IMR-90 (cell line): ENCODE data around the gene CEP152. TPM values are rescaled to one million over a fixed set of nuclear protein-coding genes. Genes with fewer than 3 reads are reported as not detected.

ENCODE experiments used
- ATAC-seq: fragments of 200-7000 bp; cut with Tn5 transposase; 2 replicates; pipeline ENCODE4 v1.9.1; 2020; ENCODE audit warnings: low read depth, mild to moderate bottlenecking, moderate library complexity
- BruUV-seq: library from RNA; stranded (reverse); fragments of 400-500 nt; replicated peaks from 2 replicates; lab custom pipeline; 2021; lab: Mats Ljungman, UMichigan
- CTCF ChIA-PET: fragments of 300-600 bp; formaldehyde crosslinking; extraction: SDS; loops from one replicate; lab custom pipeline; 2021; ENCODE audit warnings: antibody characterized with exemption; lab: Yijun Ruan, JAX
- POLR2A ChIA-PET: fragments of 300-600 bp; sonication (Branson Sonifier 250); formaldehyde crosslinking; loops from one replicate; lab custom pipeline; 2022; ENCODE audit warnings: antibody characterized with exemption; ENCODE audit not compliant: unreplicated experiment; lab: Charles Lee
- DNase-seq: peaks from one replicate; pipeline ENCODE4 v3.0.0; 2013
- H2AFZ ChIP-seq: replicated peaks from 2 replicates; pipeline ENCODE3; 2013; ENCODE audit warnings: low read length, mild to moderate bottlenecking; ENCODE audit not compliant: poor library complexity
- H2AK5ac ChIP-seq: 2 replicates; pipeline ENCODE4 v1.6.1; 2013; ENCODE audit warnings: low read depth, low read length, inconsistent platforms
- H2AK9ac ChIP-seq: replicated peaks from 2 replicates; pipeline ENCODE3; 2013; ENCODE audit warnings: mild to moderate bottlenecking, low read depth, low read length, moderate library complexity; ENCODE audit not compliant: poor library complexity
- H2BK120ac ChIP-seq: 2 replicates; pipeline ENCODE4 v1.6.1; 2013; ENCODE audit warnings: low read depth, low read length, inconsistent platforms
- H2BK15ac ChIP-seq: 3 replicates; pipeline ENCODE4 v1.6.1; 2013; ENCODE audit warnings: low read depth, low read length, inconsistent platforms
- H2BK20ac ChIP-seq: 2 replicates; pipeline ENCODE4 v1.6.1; 2013; ENCODE audit warnings: low read depth, mild to moderate bottlenecking, inconsistent platforms, low read length, moderate library complexity
- H2BK5ac ChIP-seq: 2 replicates; pipeline ENCODE4 v1.6.1; 2013; ENCODE audit warnings: mild to moderate bottlenecking, low read depth, low read length, inconsistent platforms; ENCODE audit not compliant: poor library complexity, severe bottlenecking
- H3K14ac ChIP-seq: replicated peaks from 2 replicates; pipeline ENCODE4 v1.6.1; 2013; ENCODE audit warnings: low read depth, low read length, inconsistent platforms
- H3K18ac ChIP-seq: 2 replicates; pipeline ENCODE4 v1.6.1; 2013; ENCODE audit warnings: low read depth, low read length, control low read depth
- H3K23ac ChIP-seq: 2 replicates; pipeline ENCODE4 v1.6.1; 2013; ENCODE audit warnings: low read depth, low read length, inconsistent platforms
- H3K27ac ChIP-seq: 2 replicates; pipeline ENCODE4 v1.5.1; 2013; ENCODE audit warnings: mild to moderate bottlenecking, control low read depth, low read length; ENCODE audit not compliant: insufficient read depth
- H3K27me3 ChIP-seq: 2 replicates; pipeline ENCODE4 v1.6.1; 2013; ENCODE audit warnings: low read length; ENCODE audit not compliant: control insufficient read depth, insufficient read depth
- H3K36me3 ChIP-seq: 2 replicates; pipeline ENCODE4 v1.6.1; 2013; ENCODE audit warnings: low read length, mixed read lengths; ENCODE audit not compliant: control insufficient read depth, insufficient read depth
- H3K4ac ChIP-seq: 2 replicates; pipeline ENCODE4 v1.6.1; 2013; ENCODE audit warnings: low read depth, low read length, inconsistent platforms
- H3K4me1 ChIP-seq: 2 replicates; pipeline ENCODE4 v1.6.1; 2013; ENCODE audit warnings: low read length, mixed read lengths; ENCODE audit not compliant: control insufficient read depth, insufficient read depth
- H3K4me2 ChIP-seq: 2 replicates; pipeline ENCODE4 v1.6.1; 2013; ENCODE audit warnings: low read depth, mild to moderate bottlenecking, control low read depth, low read length, moderate library complexity
- H3K4me3 ChIP-seq: 2 replicates; pipeline ENCODE4 v1.5.1; 2013; ENCODE audit warnings: low read depth, mild to moderate bottlenecking, control low read depth, low read length, moderate library complexity; ENCODE audit not compliant: insufficient read depth
- H3K56ac ChIP-seq: 2 replicates; pipeline ENCODE4 v1.6.1; 2013; ENCODE audit warnings: low read length, inconsistent platforms; ENCODE audit not compliant: insufficient read depth; ENCODE audit errors: extremely low read depth
- H3K79me1 ChIP-seq, 2 experiments: 2 replicates each; pipeline ENCODE4 v1.6.1; 2013; ENCODE audit warnings: low read length in 2 of 2, inconsistent platforms in 1 of 2, low read depth in 1 of 2
- H3K9ac ChIP-seq: 2 replicates; pipeline ENCODE4 v1.6.1; 2013; ENCODE audit warnings: low read depth, low read length, control low read depth
- H3K9me1 ChIP-seq: 2 replicates; pipeline ENCODE4 v1.6.1; 2013; ENCODE audit warnings: low read length, inconsistent platforms; ENCODE audit not compliant: insufficient read depth
- H3K9me3 ChIP-seq: 2 replicates; pipeline ENCODE4 v1.6.1; 2013; ENCODE audit warnings: low read length; ENCODE audit not compliant: control insufficient read depth, insufficient read depth
- H4K20me1 ChIP-seq: 2 replicates; pipeline ENCODE4 v1.6.1; 2013; ENCODE audit warnings: low read length, inconsistent platforms; ENCODE audit not compliant: insufficient read depth
- H4K5ac ChIP-seq: 2 replicates; pipeline ENCODE4 v1.6.1; 2013; ENCODE audit warnings: mild to moderate bottlenecking, low read depth, low read length, control low read depth
- H4K8ac ChIP-seq, 2 experiments: 2 replicates each; pipeline ENCODE4 v1.6.1; 2013; ENCODE audit warnings: low read depth in 2 of 2, low read length in 2 of 2, control low read depth in 1 of 2, inconsistent platforms in 1 of 2
- H4K91ac ChIP-seq: 2 replicates; pipeline ENCODE4 v1.6.1; 2013; ENCODE audit warnings: low read depth, low read length, inconsistent platforms; ENCODE audit not compliant: insufficient read depth
- CHD1 ChIP-seq: IDR thresholded peaks from 2 replicates; pipeline ENCODE4 v1.6.1; 2012; ENCODE audit warnings: low read depth, low read length, improper control_type of control experiment
- FOS ChIP-seq: fragments of 150-350 bp; IDR thresholded peaks from 2 replicates; pipeline ENCODE4 v1.6.1; 2016; ENCODE audit warnings: low read depth, low read length
- WGBS, 2 experiments: methylation state at CpG; one replicate each; pipeline versions ENCODE4 v1.1.5 to v1.1.7; 2013; ENCODE audit warnings: missing lambda C conversion rate in 2 of 2; ENCODE audit not compliant: insufficient read length in 1 of 2; ENCODE audit errors: extremely low coverage in 2 of 2; 5-methylcytosine and 5-hydroxymethylcytosine counted together
- dilution Hi-C: fragments of 300-500 bp; cut with HindIII; formaldehyde crosslinking; loops from one replicate; pipeline ENCODE4 v1.14.3; 2018; ENCODE audit warnings: low sequenced_read_pairs; ENCODE audit not compliant: unreplicated experiment
- in situ Hi-C: fragments of 300-500 bp; cut with MboI; formaldehyde crosslinking; loops from 3 replicates; pipeline ENCODE4 v1.14.3; 2019; ENCODE audit warnings: low sequenced_read_pairs, inconsistent platforms, mixed read lengths
- intact Hi-C: fragments of 100-400 bp; cut with micrococcal nuclease; formaldehyde crosslinking; loops from 2 replicates; pipeline ENCODE4 v1.10.0; 2022
- polyA plus RNA-seq, 3 experiments: library from polyadenylated mRNA; depleted of rRNA; stranded (reverse); fragments of >200 nt; gene quantifications; 2 replicates each; pipeline ENCODE4 v1.2.3, GENCODE V29; 2012; ENCODE audit warnings: low replicate concordance in 1 of 3
- total RNA-seq: library from RNA; depleted of rRNA; stranded (reverse); fragments of >200 nt; gene quantifications from 2 replicates; pipeline ENCODE4 v1.2.3, GENCODE V29; 2012

Gene CEP152
- total and polyA plus RNA-seq, 2 of the 4 experiments (the other 2 are of a cell fraction), result 2.1 to 7.3 TPM

GRCh38 chr15:48796930-48797329 lies 13.9 kb downstream of the CEP152 start:
- H3K56ac ChIP-seq, result no peak overlapping the region
- no peak overlapping the region for H3K23ac ChIP-seq
- H3K14ac ChIP-seq, result no peak overlapping the region
- H2AFZ ChIP-seq, result no peak overlapping the region
- peak overlapping the region; percentile 48; the same call in 1 of the 2 replicates for H3K4me2 ChIP-seq
- H3K27ac ChIP-seq, result no peak overlapping the region
- H4K8ac ChIP-seq, result peak overlapping the region in 1 of 2 experiments; percentile 57; a peak in 1 of 4 replicates
- no peak overlapping the region for H2AK5ac ChIP-seq
- H4K5ac ChIP-seq, result no peak overlapping the region; the same call in 1 of the 2 replicates
- no peak overlapping the region for H2AK9ac ChIP-seq
- peak overlapping the region; percentile 9; the same call in 1 of the 2 replicates for H3K4ac ChIP-seq
- H2BK20ac ChIP-seq, result peak overlapping the region; percentile 17; the same call in 1 of the 2 replicates
- H4K20me1 ChIP-seq, result no peaks in the 10 kb centered on the region
- WGBS, 2 experiments, result no CpG with 5 or more reads among the region's 3 CpGs
- H3K18ac ChIP-seq, result peak overlapping the region; percentile 61; the same call in 1 of the 2 replicates
- H3K9me3 ChIP-seq, result no peaks in the 10 kb centered on the region
- DNase-seq (peak; percentile 90), ATAC-seq (peak; percentile 87)
- peaks cover 10 to 27% of the 10 kb centered on the region in 2 experiments for H3K79me1 ChIP-seq
- peak overlapping the region; percentile 6; the same call in 1 of the 2 replicates for H2BK120ac ChIP-seq
- no peak overlapping the region for H3K9ac ChIP-seq
- dilution Hi-C loops (no loop called here), intact Hi-C loops (no loop called here), in situ Hi-C loops (no loop called here)
- H3K36me3 ChIP-seq, result peaks cover 2% of the 10 kb centered on the region; the same call in 1 of the 2 replicates
- ChIA-PET POLR2A (no interaction called here), CTCF (no interaction called here)
- no peak for TF ChIP-seq CHD1
- 0 out of 2 replicates have a peak, but pooled peaks have one; percentile 28 for TF ChIP-seq FOS
- H3K9me1 ChIP-seq, result peaks cover 6% of the 10 kb centered on the region
- no peak overlapping the region for H4K91ac ChIP-seq
- H2BK5ac ChIP-seq, result peak overlapping the region; percentile 68
- H3K4me1 ChIP-seq, result peaks cover 8% of the 10 kb centered on the region
- H3K27me3 ChIP-seq, result no peaks in the 10 kb centered on the region
- H3K4me3 ChIP-seq, result no peak overlapping the region
- H2BK15ac ChIP-seq, result no peak overlapping the region
- no TSS peak for BruUV-seq
